ENCODE data around the gene HSBP1L1.

HSBP1L1 gene

GRCh38 chr18:79930020-79930642 lies 34.3 kb upstream of the HSBP1L1 start:
- peak; percentile 20 for DNase-seq

DNA sequence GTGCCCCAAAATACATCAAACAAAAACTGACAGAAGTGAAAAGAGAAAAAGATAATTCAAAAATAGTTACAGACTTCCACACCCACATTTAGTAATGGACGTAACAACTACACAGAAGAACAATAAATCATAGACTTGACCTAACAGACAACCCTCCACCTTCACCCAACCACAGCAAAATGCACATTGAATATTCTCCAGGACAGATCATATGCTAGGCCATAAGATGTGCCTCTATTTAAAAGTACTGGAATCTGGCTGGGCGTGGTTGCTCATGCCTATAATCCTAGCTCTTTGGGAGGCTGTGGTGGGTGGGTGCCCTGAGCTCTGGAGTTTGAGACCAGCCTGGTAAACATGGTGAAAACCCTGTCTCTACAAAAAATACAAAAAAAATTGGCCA lies 33.0 kb upstream of the HSBP1L1 start:
- DNase-seq, result no peak

DNA sequence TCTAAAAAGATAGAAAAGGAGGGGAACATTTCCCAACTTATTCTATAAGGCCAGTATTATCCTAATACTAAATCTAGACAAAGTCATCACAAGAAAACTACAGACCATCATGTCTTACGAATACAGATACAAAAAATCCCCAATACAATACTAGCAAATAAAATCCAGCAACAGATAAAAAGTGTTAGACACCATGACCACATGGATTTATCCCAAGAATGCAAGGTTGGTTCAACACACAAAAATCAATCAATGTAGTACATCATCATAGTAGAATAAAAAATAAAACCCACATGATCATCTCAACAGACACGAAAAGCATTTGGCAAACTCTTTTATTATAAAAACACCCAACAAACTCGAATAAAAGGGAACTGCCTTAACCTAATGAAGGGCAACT lies 31.5 kb upstream of the HSBP1L1 start:
- no peak for DNase-seq

GRCh38 chr18:79933765-79934164 lies 30.7 kb upstream of the HSBP1L1 start:
- DNase-seq, result no peak

- no peak for DNase-seq
Observed at GRCh38 chr18:79934311-79935097, 29.9 kb upstream of the HSBP1L1 start.

GRCh38 chr18:79935098-79935480 lies 29.4 kb upstream of the HSBP1L1 start:
- no peak for DNase-seq

- no peak for DNase-seq
Observed at GRCh38 chr18:79935499-79935898, 28.9 kb upstream of the HSBP1L1 start.

DNA sequence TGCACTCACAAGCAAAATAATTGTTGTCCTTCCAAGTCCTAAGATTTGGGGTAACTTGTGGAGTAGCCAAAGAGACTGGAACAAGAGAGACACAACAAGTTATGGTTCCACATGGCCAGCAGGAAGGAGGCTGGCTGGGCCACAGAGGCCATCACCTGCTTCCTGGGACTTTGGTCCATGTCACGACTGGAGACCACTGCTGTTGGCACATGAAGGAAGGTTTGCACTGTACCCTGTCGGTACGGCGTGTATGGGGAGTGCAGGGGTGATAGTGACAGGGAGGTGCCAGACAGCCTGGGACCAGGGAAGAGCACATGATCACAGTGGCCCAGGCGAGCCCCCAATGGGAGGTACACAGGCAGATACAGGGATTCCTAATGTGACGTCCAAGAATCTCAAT lies 28.5 kb upstream of the HSBP1L1 start:
- no peak for DNase-seq

GRCh38 chr18:79936641-79937040 lies 27.8 kb upstream of the HSBP1L1 start:
- DNase-seq, result no peak

- DNase-seq, result no peak
Observed at GRCh38 chr18:79937103-79937860, 27.2 kb upstream of the HSBP1L1 start.

GRCh38 chr18:79938196-79938595 lies 26.2 kb upstream of the HSBP1L1 start:
- DNase-seq, result no peak

GRCh38 chr18:79939096-79939495 lies 25.3 kb upstream of the HSBP1L1 start:
- DNase-seq, result no peak

- DNase-seq, result no peak
Observed at GRCh38 chr18:79940126-79940813, 24.2 kb upstream of the HSBP1L1 start.

GRCh38 chr18:79940814-79941472 lies 23.5 kb upstream of the HSBP1L1 start:
- no peak for DNase-seq

DNA sequence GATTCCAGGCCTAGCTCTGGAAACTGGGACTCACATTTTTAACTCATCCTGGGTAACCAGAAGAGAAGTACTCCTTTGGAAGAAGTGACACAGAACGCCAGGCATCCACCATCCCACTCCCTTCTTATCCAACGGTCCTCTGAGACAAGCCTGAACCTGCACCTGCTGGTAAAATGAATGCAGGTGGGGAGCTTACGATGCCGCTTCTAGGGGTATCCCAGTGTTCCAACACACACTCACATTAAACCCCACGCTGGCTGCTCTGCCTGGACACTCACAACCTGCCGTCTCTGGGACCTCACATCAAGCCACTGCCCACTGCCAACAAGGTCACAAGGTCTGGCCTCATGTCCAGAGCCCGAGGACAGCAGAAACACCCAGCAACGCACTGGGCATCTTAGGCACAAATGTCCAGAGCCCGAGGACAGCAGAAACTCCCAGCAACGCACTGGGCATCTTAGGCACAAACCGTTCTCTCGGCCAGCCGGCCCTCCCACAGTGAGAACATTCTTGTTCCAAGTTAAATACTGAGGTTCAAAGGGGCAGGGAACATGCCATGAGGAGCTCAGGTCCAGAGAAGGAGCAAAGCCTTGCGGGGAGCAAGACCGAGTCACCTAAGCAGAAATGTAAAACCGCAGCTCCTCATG lies 22.8 kb upstream of the HSBP1L1 start:
- no peak for DNase-seq

GRCh38 chr18:79942211-79942610 lies 22.2 kb upstream of the HSBP1L1 start:
- no peak for DNase-seq

DNA sequence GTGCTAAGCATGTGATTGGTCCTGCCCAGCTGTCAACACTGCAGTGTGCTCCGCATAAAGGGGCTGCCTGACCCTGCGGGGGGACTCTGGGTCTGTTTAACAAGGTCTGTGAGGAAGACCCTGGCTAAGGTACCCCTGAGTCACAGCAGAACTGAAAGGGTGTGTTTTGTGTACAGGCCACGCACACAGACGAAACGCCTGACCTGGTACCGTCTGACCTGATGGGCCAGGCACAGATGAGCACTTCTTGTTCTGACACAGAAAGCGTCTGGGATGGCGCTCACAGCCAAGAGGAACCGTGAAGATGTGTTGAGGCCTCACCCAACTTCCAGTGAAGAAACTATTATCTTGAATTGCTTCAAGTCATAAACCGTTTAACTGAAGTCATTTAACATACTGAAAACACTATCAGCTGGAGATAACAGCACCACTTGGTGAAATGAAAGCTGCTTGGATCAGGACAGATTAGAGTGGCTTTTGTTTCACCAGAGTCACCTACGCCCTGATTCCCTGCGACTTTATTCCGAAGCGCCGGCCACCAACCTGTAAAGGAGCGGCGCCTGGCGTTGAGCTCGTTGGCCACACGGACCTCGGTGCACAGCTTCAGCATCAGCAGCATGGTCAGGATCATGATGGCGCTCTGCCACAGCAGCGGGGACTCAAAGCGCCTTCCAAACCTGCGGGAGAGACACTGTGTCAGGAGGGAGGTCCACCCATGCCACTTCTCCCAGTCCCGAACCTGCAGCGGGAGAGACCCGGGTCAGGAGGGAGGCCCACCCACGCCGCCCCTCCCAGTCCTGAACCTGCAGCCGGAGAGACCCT lies 21.4 kb upstream of the HSBP1L1 start:
- DNase-seq, result no peak

DNA sequence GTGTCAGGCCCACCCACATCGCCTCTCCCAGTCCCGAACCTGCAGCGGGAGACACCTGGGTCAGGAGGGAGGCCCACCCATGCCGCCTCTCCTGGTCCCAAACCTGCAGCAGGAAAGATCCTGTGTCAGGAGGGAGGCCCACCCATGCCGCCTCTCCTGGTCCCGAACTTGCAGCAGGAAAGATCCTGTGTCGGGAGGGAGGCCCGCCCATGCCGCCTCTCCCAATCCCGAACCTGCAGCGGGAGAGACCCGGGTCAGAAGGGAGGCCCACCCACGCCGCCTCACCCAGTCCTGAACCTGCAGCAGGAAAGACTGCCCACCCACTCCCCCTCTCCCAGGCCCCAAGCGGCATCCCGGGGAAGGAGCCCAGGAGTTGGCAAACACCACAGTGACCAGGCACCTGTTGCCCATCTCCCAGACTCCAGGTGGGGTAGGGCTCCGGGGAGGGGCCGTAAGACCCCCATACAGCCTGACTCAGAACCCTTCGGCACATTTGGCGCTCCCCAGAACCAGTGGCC lies 20.8 kb upstream of the HSBP1L1 start:
- no peak for DNase-seq

- DNase-seq, result peak; percentile 87
Observed at GRCh38 chr18:79944126-79944731, 20.2 kb upstream of the HSBP1L1 start.

GRCh38 chr18:79944746-79945117 lies 19.7 kb upstream of the HSBP1L1 start:
- DNase-seq, result no peak
